ENCODE measurements around the gene PTPRG.
"Not testable (repeated sequence)": the region's sequence is repeated elsewhere in the genome, so short reads cannot be mapped to it uniquely, and the experiment has no call there.

Gene PTPRG

GRCh38 chr3:61685755-61686154 lies 124.4 kb downstream of the PTPRG start:
- DNase-seq (ENCODE audit: low read depth in 3 of 3): no peak

GRCh38 chr3:61686228-61686648 lies 124.9 kb downstream of the PTPRG start:
- DNase-seq (ENCODE audit: low read depth in 3 of 3): no peak

- no peak for DNase-seq (ENCODE audit: low read depth in 3 of 3)
Observed at GRCh38 chr3:61687206-61687605, 125.8 kb downstream of the PTPRG start.

GRCh38 chr3:61687663-61688306 lies 126.4 kb downstream of the PTPRG start:
- no peak for DNase-seq (ENCODE audit: low read depth in 3 of 3)

- no peak for DNase-seq (ENCODE audit: low read depth in 3 of 3)
Observed at GRCh38 chr3:61688307-61688984, 127.1 kb downstream of the PTPRG start.

GRCh38 chr3:61690016-61690415 lies 128.6 kb downstream of the PTPRG start:
- no peak for DNase-seq (ENCODE audit: low read depth in 3 of 3)

GRCh38 chr3:61691466-61691865 lies 130.1 kb downstream of the PTPRG start:
- DNase-seq (ENCODE audit: low read depth in 3 of 3): no peak

GRCh38 chr3:61697301-61697700 lies 135.9 kb downstream of the PTPRG start:
- no peak for DNase-seq (ENCODE audit: low read depth in 3 of 3)

- not testable (repeated sequence) for DNase-seq (ENCODE audit: low read depth in 3 of 3)
Observed at GRCh38 chr3:61698278-61699072, 137.1 kb downstream of the PTPRG start.

- no peak for DNase-seq (ENCODE audit: low read depth in 3 of 3)
Observed at GRCh38 chr3:61699622-61700021, 138.3 kb downstream of the PTPRG start.

- no peak for DNase-seq (ENCODE audit: low read depth in 3 of 3)
Observed at GRCh38 chr3:61701011-61701410, 139.6 kb downstream of the PTPRG start.

- DNase-seq (ENCODE audit: low read depth in 3 of 3): no peak
Observed at GRCh38 chr3:61702453-61702852, 141.1 kb downstream of the PTPRG start.

GRCh38 chr3:61704807-61705206 lies 143.4 kb downstream of the PTPRG start:
- DNase-seq (ENCODE audit: low read depth in 3 of 3): no peak

GRCh38 chr3:61707492-61707891 lies 146.1 kb downstream of the PTPRG start:
- no peak for DNase-seq (ENCODE audit: low read depth in 3 of 3)

- not testable (repeated sequence) for DNase-seq (ENCODE audit: low read depth in 3 of 3)
Observed at GRCh38 chr3:61710920-61711319, 149.5 kb downstream of the PTPRG start.

GRCh38 chr3:61714225-61714624 lies 152.9 kb downstream of the PTPRG start:
- no peak for DNase-seq (ENCODE audit: low read depth in 3 of 3)

GRCh38 chr3:61715886-61716527 lies 154.6 kb downstream of the PTPRG start:
- DNase-seq (ENCODE audit: low read depth in 3 of 3): no peak

- not testable (repeated sequence) for DNase-seq (ENCODE audit: low read depth in 3 of 3)
Observed at GRCh38 chr3:61716693-61717092, 155.3 kb downstream of the PTPRG start.

GRCh38 chr3:61718565-61718964 lies 157.2 kb downstream of the PTPRG start:
- no peak for DNase-seq (ENCODE audit: low read depth in 3 of 3)

- DNase-seq (ENCODE audit: low read depth in 3 of 3): no peak
Observed at GRCh38 chr3:61719278-61719977, 158.1 kb downstream of the PTPRG start.

- DNase-seq (ENCODE audit: low read depth in 3 of 3): no peak
Observed at GRCh38 chr3:61723038-61723437, 161.7 kb downstream of the PTPRG start.

- DNase-seq (ENCODE audit: low read depth in 3 of 3): no peak
Observed at GRCh38 chr3:61724183-61724582, 162.8 kb downstream of the PTPRG start.
